SH-SY5Y (cell line): ENCODE measurements around the gene OTUD5.

ENCODE experiments used
- GATA2 ChIP-seq: IDR thresholded peaks from 2 replicates; pipeline ENCODE4 v1.6.1; 2011; ENCODE audit warnings: mild to moderate bottlenecking, low read depth, low read length
- GATA3 ChIP-seq: IDR thresholded peaks from 2 replicates; pipeline ENCODE4 v1.6.1; 2011; ENCODE audit warnings: low read depth, mild to moderate bottlenecking, low read length, moderate library complexity

GRCh38 chrX:48919947-48920717 is 37.3 kb downstream of the OTUD5 start:
- TF ChIP-seq GATA2 = no peak
- TF ChIP-seq GATA3 = no peak
